Measurements from ENCODE around the gene RPS15. TPM values are rescaled to one million over a fixed set of nuclear protein-coding genes. Genes with fewer than 3 reads are reported as not detected.

Gene RPS15
- total and polyA plus RNA-seq, 9 of the 15 experiments (the other 6 are each of a cell fraction or from before 2014, with no cell fraction given), result 605 to 2,791 (median 957) TPM

DNA sequence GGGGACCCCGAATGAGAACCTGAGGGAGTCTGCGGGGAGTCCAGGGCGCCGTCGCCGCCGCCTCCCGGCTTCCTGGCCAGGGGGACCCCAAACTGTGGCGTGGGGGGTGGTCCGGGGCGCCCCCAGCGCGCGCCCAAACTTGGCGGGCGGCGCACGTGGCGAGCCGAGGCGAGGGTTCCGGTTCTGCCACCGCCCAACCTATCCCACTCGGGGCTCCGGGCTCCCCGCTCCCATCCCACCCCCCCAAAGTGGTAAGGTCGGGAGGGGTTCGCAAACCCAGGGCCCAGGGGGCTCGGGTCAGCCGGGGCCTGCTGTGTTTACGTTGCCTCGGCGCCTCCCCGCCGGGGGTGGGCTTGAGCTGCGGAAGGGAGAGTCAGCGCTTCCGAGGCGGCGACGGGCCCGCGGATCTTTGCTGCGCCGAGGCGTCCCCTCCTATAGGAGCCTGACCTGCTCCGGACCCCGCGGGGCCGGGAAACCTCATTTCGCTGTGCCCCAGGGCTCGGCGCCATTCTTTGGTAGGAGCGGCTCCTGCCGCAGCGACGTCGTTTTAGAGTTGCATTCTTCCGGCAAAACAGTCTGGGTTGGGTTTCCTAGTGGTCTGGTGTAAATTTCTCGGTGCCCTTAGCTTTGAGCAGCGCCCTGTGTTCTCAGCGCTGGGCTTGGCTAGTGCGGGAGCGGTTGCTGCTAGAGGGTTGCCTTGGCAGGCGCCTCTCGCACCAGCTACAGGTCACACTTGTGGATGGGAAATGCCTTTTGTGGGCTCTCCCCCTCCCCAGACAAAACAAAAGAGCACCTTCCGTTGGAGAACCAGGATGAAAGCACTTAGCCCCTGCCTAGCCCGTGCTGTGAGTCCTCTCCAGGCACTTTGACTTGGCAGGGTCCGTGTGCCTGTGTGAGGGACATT is 29.6 kb upstream of the RPS15 start (continued):
- TF ChIP-seq, protein P1, sequence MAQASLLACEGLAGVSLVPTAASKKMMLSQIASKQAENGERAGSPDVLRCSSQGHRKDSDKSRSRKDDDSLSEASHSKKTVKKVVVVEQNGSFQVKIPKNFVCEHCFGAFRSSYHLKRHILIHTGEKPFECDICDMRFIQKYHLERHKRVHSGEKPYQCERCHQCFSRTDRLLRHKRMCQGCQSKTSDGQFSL (CRISPR knock-in tag; IDR thresholded peaks at IDR 0.05), result peak; percentile 72; the same call in 1 of the 2 replicates
- TF ChIP-seq, protein P1 (tag; IDR thresholded peaks at IDR 0.05), result no peak
- TF ChIP-seq RUNX1 (IDR thresholded peaks at IDR 0.05; ENCODE audit: low read depth) (no peak), RBFOX2 (IDR thresholded peaks at IDR 0.05; ENCODE audit: low read depth, low read length) (peak; percentile 79), ASH1L (IDR thresholded peaks at IDR 0.05; ENCODE audit: borderline replicate concordance, low read depth, partially characterized antibody) (no peak), HDAC1 (IDR thresholded peaks at IDR 0.05) (peak in 1 of 2 experiments; percentile 50; a peak in 2 of 4 replicates), GABPB1 (CRISPR knock-in tag; IDR thresholded peaks at IDR 0.05) (peak; percentile 45; the same call in 1 of the 2 replicates), HDAC6 (IDR thresholded peaks at IDR 0.05; ENCODE audit: low read depth, low read length) (no peak), ZBTB7A (IDR thresholded peaks at IDR 0.05; ENCODE audit: borderline replicate concordance, control insufficient read depth, low read depth, low read length) (peak; percentile 85; the same call in 1 of the 2 replicates), KAT2B (IDR thresholded peaks at IDR 0.05; ENCODE audit: low read depth, low read length) (no peak), HIVEP1 (CRISPR knock-in tag; IDR thresholded peaks at IDR 0.05) (no peak), HCFC1 (IDR thresholded peaks at IDR 0.05; ENCODE audit: low read depth, low read length) (0 out of 2 replicates have a peak, but pooled peaks have one; percentile 3)
- TF ChIP-seq, protein P2, sequence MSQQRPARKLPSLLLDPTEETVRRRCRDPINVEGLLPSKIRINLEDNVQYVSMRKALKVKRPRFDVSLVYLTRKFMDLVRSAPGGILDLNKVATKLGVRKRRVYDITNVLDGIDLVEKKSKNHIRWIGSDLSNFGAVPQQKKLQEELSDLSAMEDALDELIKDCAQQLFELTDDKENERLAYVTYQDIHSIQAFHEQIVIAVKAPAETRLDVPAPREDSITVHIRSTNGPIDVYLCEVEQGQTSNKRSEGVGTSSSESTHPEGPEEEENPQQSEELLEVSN (IDR thresholded peaks at IDR 0.05; ENCODE audit: borderline replicate concordance in 1 of 2, extremely low read depth in 1 of 2, insufficient read depth in 1 of 2, insufficient read length in 1 of 2, low read depth in 1 of 2, low read length in 1 of 2, poor library complexity in 1 of 2, severe bottlenecking in 1 of 2), result peak; percentile 73 to 84
- TF ChIP-seq, protein P3, sequence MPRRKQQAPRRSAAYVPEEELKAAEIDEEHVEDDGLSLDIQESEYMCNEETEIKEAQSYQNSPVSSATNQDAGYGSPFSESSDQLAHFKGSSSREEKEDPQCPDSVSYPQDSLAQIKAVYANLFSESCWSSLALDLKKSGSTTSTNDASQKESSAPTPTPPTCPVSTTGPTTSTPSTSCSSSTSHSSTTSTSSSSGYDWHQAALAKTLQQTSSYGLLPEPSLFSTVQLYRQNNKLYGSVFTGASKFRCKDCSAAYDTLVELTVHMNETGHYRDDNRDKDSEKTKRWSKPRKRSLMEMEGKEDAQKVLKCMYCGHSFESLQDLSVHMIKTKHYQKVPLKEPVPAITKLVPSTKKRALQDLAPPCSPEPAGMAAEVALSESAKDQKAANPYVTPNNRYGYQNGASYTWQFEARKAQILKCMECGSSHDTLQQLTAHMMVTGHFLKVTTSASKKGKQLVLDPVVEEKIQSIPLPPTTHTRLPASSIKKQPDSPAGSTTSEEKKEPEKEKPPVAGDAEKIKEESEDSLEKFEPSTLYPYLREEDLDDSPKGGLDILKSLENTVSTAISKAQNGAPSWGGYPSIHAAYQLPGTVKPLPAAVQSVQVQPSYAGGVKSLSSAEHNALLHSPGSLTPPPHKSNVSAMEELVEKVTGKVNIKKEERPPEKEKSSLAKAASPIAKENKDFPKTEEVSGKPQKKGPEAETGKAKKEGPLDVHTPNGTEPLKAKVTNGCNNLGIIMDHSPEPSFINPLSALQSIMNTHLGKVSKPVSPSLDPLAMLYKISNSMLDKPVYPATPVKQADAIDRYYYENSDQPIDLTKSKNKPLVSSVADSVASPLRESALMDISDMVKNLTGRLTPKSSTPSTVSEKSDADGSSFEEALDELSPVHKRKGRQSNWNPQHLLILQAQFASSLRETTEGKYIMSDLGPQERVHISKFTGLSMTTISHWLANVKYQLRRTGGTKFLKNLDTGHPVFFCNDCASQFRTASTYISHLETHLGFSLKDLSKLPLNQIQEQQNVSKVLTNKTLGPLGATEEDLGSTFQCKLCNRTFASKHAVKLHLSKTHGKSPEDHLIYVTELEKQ (CRISPR knock-in tag; IDR thresholded peaks at IDR 0.05), result no peak
- TF ChIP-seq, protein P4, sequence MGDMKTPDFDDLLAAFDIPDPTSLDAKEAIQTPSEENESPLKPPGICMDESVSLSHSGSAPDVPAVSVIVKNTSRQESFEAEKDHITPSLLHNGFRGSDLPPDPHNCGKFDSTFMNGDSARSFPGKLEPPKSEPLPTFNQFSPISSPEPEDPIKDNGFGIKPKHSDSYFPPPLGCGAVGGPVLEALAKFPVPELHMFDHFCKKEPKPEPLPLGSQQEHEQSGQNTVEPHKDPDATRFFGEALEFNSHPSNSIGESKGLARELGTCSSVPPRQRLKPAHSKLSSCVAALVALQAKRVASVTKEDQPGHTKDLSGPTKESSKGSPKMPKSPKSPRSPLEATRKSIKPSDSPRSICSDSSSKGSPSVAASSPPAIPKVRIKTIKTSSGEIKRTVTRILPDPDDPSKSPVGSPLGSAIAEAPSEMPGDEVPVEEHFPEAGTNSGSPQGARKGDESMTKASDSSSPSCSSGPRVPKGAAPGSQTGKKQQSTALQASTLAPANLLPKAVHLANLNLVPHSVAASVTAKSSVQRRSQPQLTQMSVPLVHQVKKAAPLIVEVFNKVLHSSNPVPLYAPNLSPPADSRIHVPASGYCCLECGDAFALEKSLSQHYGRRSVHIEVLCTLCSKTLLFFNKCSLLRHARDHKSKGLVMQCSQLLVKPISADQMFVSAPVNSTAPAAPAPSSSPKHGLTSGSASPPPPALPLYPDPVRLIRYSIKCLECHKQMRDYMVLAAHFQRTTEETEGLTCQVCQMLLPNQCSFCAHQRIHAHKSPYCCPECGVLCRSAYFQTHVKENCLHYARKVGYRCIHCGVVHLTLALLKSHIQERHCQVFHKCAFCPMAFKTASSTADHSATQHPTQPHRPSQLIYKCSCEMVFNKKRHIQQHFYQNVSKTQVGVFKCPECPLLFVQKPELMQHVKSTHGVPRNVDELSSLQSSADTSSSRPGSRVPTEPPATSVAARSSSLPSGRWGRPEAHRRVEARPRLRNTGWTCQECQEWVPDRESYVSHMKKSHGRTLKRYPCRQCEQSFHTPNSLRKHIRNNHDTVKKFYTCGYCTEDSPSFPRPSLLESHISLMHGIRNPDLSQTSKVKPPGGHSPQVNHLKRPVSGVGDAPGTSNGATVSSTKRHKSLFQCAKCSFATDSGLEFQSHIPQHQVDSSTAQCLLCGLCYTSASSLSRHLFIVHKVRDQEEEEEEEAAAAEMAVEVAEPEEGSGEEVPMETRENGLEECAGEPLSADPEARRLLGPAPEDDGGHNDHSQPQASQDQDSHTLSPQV (IDR thresholded peaks at IDR 0.05), result peak; percentile 51; the same call in 1 of the 2 replicates

All from K562 (cell line).